Thyroid gland (tissue), 4 donors: ENCODE results near the gene SAMD13.

Experiments
- POLR2A ChIP-seq, 2 donors: fragments of 450-650 bp; IDR thresholded peaks; one replicate each; pipeline ENCODE4 v1.6.1; 2017; ENCODE audit warnings: antibody characterized with exemption in 2 of 2, mild to moderate bottlenecking in 2 of 2, moderate library complexity in 1 of 2
- TF ChIP-seq, protein P1 (sequence below), 6 experiments: fragments of 200-600 bp in 3 of 6; fragments of 450-650 bp in 3 of 6; sonication (generic) in 3 of 6; IDR thresholded peaks; one replicate each; pipeline ENCODE4 v1.5.1; 2016 to 2019; ENCODE audit warnings: antibody characterized with exemption in 6 of 6, mild to moderate bottlenecking in 2 of 6, inconsistent platforms in 1 of 6, moderate library complexity in 1 of 6

DNA sequence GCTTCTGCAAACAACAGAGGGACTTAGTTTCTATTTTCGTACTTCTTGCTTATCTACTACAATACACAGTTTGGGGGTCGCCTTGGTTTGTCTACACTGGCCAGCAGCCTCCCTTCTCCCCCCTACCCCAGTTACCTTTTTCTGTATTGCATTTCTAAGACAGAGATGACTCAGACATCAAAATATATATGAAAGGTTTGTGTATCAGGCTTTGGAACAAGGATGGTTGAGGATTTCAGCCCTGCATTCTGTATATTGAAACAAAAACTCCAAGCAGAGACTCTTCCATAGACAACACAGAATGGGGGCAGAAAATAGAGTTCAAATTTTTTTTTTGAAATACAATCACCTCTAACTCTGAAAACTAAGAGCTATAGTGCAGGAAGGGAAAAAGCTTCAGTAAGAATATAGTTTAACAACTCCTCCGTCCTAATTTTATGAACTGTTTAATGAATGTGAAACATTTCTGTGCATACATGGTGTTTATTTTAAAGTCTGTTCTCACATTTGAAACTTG is 1.9 kb downstream of the SAMD13 start:
- TF ChIP-seq, protein P1, sequence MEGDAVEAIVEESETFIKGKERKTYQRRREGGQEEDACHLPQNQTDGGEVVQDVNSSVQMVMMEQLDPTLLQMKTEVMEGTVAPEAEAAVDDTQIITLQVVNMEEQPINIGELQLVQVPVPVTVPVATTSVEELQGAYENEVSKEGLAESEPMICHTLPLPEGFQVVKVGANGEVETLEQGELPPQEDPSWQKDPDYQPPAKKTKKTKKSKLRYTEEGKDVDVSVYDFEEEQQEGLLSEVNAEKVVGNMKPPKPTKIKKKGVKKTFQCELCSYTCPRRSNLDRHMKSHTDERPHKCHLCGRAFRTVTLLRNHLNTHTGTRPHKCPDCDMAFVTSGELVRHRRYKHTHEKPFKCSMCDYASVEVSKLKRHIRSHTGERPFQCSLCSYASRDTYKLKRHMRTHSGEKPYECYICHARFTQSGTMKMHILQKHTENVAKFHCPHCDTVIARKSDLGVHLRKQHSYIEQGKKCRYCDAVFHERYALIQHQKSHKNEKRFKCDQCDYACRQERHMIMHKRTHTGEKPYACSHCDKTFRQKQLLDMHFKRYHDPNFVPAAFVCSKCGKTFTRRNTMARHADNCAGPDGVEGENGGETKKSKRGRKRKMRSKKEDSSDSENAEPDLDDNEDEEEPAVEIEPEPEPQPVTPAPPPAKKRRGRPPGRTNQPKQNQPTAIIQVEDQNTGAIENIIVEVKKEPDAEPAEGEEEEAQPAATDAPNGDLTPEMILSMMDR (IDR thresholded peaks at IDR 0.05), result no peak
- TF ChIP-seq POLR2A (IDR thresholded peaks at IDR 0.05), result no peak
